Stimulated activated CD8-positive, alpha-beta memory T cell treated with anti-CD3 and anti-CD28 coated beads, Interleukin-12 subunit alpha, Interleukin-12 subunit beta, amount 100 ng/mL, for 24 hours (primary cell): ENCODE results near the gene TEX36.
"Not testable (repeated sequence)": the region's sequence is repeated elsewhere in the genome, so short reads cannot be mapped to it uniquely, and the experiment has no call there.

ENCODE experiments used
- DNase-seq: peaks from one replicate; pipeline ENCODE4 v3.0.0-alpha.2; 2020; ENCODE audit errors: extremely low read depth

TEX36 gene

DNA sequence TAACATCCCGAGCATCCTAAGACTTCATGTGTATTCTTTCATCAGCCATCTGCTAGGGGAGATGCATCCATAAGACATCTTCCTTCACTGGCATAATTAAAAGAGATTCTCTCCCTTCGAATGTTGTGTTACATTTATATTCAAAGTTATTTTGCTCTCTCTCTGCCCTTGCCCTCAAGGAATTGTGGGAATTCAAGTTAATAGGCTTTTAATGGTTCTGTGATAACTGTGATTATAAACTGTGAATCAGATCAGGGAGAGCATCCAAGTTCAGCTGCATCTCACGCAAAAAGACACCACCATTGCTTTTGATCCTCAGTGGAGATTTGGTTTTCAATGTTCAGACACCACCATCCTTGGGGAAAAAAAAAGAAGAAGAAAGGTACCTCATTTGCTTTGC, 9.2 kb upstream of the TEX36 start:
- no peak for DNase-seq

DNA sequence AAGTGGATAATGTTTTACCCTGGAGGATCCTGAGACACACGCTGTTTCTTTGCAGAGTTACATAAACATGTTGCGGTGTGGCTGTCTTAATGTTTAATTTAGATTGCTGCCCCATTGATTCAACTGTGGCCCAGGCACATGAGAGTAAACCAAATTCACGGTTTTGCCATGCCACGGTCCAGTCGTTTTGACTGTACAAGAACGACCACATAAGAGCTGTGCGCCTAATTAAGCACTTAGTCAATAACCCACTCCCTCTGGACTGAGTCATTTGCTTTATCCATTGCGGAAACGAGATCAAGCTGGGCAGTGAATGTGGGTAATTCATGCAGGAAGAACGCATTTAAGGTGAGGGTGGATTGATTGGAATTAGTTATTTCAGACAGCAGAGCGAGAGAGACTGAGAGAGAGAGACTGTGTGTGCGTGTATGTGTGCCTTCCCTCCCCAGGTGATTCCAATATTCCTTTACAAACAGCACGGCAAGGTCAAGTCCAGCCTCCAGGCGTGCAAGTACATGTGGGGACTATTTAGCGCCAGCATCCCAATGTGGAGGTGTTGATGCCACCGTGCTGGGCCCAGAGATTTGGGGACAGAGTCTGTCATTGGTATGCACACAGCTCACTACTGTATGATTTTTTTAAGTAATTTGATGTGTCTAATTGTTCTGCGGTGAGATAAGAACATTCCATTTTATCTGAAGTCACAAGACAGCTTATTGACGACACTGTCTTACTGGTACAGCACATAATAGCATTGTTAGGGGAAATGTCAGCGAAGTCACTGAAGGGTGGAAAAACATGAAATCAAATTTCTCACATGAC, 8.4 kb upstream of the TEX36 start:
- no peak for DNase-seq

DNA sequence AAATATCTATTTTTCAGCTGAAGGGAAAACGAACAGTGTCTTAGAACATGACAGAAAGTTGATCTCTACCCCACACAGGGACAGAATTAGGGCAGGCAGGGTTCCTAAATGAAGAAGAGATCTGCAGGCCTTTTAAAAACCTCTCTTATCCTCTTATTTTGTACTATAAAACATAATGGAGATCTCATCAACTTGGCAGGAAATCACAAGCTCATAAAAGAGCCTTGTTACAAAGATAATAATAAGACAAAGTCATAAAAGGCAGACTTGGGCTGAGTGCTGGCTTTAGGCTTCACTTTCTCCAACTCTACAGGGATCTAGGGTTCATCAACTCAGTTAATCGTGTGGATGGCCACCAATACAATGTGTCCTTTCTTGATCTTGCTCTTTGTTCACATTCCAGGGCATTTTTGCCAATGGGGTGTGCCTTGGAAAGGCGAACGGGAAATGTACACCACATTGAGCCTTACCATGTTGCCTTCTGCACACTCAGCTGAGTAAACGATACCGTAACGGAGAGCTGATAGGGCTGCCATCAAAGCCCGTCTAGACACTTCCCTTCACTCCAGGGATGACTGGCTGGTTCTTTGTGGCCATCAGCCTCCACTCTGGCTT, 7.1 kb upstream of the TEX36 start:
- no peak for DNase-seq

DNA sequence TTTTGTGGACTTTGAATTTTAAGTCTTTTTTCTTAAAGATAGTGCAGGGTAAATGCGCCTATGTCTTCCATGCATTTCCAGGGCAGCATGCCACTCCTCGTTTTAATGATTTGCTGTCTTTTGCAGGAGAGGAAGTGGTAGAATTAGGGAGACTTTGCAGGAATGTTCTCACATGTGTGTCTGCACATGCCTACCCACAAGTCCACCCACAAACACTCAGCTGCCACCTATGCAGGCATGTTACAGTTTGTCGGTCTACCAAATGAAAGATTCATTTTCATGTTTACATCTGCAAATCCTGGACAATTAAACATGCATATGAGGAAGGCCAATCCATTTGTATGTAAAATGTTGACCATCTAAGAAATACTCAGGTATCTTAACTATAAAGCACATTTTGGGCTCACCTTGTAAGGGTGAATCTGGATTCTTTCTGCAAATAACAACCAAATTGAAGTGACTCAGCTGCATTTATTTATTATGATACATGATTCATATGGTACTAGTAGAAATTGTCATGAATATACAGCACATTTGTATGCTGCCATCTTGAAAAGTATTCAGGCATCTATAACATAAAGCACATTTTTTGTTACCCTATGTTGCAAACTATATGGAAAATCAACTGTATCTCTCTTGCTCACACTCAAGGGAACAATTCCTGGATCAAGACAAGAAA, 4.7 kb upstream of the TEX36 start:
- no peak for DNase-seq

DNA sequence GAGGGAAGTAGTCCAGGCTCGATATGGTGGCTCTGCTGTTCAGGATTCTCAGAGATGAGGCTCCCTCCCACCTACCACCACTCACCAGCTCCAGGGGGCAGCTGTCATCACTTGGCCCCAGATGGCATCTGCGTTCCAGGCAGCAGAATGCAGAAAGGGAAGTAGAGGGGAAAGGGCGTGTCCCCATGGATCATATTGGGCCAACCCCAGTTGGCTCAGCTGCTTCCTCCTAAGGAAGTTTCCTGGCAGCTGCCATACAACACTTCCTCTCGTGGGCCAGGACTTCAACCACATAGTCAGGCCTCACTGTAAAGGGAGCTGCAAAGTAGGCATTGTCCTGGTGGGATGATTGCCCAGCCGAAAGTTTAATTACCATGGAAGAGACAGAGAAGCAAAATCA, 1.6 kb upstream of the TEX36 start:
- DNase-seq, result no peak

DNA sequence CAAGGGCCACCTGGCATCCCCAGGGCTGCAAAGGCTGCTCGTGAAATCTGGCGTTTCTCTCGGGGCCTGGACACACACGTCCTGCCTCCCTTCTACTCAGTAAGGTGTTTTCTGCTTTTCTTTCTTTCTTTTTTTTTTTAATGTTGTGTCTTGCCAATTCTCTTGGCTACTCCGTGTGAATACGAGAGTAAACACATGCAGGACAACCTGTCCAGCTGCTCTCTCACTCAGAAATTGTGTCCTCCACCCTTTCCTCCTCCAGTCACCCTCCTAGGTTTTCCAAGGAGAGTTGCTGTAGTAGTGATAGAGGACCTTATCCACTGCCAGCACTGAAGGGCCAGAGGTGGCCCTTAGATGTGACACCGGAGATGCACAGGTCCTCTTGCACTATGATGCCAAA, 858 bp upstream of the TEX36 start:
- no peak for DNase-seq

DNA sequence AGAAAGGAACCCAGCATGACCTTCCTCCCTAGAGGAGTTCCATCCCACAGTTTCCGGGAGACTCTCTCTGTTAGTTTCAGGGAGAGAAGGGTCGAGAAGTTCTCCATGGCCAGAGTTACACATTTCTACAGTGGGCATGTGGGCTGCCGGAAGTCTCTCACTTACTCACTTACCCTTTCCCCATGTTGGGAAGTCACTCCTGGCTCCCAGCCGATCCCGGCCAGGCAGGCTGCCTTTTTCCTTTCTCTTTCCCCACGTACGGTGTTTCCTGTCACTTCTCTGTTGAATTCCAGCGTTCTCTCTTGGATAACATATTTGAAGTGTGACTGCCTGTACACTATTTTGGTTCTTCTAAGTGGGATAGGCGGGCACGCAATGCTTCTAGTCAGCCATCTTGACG, 3.5 kb downstream of the TEX36 start:
- no peak for DNase-seq

DNA sequence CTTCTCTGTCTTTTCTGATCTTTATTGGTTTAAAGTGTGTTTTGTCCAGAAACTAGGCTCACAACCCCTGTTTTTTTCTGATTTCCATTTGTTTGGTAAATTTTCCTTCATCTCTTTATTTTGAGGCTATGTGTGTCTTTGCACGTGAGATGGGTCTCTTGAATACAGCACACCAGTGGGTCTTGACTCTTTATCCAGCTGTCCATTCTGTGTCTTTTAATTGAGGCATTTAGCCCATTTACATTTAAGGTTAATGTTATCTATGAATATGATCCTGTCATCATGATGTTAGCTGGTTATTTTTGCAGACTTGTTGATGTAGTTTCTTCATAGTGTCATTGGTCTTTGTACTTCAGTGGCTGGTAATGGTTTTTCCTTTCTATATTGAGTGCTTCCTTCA, 10.1 kb downstream of the TEX36 start:
- no peak for DNase-seq

DNA sequence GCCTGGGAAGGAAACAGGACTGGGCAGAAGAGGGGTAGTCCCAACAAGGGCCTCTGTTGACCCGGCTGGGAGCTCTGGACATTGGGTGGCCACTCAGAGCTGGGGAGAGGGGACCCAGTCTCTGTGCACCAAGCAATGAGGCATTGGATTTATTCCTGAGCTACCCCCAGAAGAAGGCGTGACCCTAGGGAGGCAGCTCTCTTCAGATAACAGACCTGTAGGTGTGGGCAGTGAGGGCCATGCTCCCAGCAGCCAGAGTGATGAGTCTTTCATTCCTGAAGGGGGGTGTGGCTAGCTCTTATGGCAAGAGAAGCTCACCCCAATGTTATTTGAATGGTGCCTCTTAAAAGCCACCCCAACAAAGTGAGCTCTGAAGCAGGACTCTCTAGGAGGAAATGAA, 20.4 kb downstream of the TEX36 start:
- DNase-seq, result no peak

DNA sequence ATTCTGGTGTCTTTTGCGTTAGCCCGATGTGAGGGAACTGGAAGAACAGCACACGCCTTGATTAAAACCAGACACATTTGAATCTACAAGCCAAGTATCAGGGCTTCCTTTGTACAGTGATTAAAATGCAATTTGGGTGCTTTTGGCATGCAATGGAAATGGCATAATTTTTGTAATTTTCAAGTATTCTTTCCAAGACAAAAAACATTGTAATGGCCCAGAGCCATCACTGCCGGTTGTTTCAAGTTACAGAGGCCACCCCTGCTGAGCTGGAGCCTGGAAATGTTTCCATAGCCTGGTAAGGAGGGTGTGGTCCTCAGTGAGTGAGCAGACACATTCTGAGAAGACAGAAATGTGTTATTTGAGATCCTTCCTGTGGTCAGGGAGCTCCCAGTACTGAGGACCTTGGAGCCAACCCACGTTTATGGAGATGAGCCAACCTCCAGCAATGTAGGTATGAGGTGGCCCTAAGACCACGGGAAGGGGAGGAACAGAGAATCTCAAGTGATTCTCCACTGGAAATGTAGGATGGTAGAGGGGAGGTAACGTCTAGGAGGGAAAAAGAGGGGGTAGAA, 20.9 kb downstream of the TEX36 start:
- no peak for DNase-seq

DNA sequence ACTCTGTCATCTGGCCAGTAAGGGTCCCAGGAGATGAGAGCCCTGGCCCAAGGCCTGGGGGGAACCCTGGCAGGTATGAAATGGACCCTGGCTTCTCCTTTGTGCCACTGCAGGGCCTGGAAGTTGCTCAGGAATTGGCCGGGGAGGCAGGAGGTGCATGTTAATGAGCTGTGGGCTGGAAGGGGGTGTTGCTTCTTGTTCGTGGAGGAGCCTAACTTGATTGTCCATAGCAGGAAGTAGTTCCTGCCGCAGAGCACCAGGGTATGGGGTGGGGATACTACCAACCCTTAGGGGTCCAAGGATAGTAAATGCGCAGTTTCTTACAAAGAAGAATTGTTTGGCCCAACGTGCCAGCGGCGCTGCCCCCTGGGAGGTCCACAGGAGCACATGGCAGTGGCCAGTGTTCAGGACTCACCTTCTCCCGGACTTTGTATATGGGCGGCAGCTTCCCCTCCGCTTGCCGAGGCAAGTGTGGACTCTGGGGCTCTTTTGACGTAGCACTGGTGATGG, 21.5 kb downstream of the TEX36 start:
- DNase-seq, result no peak

DNA sequence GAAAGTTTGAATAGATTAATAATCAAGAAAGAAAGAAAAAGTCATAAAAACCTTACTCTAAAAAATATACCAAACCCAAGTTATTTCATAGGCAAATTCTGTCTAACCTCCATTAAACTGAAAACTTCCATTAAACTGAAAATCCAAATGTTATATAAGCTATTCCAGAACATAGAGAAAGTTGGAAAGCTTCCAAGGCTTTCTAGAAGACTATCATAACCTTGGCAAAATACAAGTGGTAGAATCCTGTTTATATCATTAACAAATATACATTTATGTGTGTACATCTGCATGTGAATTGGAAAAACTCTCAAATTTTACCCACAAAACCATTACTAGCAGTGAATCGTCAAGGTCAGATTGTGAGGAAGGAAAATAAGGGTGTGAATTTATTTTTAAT, 23.9 kb downstream of the TEX36 start:
- no peak for DNase-seq

DNA sequence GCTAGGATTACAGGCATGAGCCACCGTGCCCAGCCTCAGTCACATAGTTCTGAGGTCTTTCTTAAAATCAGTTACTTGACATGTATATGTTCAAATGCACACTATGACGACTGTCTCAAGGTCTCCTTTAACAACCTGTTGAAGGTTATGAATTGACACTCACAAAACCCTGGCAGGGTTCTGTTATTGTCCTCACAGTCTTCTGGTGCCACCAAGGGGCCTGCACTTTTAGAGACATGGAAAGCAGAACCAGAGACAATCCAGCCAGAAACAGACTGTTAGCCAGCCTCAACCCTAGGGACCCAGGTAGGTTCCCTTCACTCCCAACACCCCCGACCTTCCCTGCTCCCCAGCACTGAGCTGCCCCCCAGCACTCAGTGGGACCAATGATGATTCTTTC, 26.4 kb downstream of the TEX36 start:
- DNase-seq, result no peak

DNA sequence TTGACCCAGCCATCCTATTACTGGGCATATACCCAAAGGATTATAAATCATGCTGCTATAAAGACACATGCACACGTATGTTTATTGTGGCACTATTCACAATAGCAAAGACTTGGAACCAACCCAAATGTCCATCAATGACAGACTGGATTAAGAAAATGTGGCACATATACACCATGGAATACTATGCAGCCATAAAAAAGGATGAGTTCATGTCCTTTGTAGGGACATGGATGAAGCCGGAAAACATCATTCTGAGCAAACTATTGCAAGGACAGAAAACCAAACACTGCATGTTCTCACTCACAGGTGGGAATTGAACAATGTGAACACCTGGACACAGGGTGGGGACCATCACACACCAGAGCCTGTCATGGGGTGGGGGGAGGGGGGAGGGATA, 29.9 kb downstream of the TEX36 start:
- not testable (repeated sequence) for DNase-seq

DNA sequence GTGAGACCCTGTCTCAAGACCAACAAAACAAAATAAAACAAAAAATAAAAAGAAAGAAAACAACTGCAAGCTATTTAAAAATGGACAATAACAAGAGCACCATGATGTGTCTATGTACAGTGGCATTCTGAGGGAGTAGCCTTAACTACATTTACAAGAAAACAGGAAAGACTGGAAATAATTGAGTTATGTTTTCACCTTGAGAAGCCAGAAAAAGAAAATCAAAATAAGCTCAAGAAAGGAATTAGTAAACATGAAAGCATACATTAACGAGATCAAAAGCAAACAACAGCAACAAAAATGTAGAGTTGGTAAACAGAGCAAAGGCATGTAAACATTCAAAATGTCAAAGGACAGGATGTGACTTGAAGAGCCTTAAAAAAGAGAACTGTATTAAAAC, 36.7 kb downstream of the TEX36 start:
- DNase-seq, result no peak

DNA sequence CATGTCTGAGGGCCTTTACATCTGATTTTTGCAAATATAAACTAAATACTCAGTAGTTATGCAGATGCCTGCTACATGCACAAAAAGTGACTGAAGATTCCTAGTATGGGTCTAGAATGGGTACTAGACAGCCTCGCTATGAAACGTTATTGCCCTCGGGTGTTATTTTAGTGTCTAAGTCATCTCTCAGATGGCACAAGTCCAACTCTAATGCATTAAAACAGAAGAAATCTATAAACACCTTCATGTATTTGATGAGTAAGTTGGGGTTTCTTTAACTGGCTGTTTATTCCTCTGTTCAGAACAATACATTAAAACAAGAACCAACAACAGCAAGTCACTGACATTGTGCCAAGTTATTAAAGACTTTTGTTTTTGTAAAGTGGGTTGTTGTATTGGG, 41.6 kb downstream of the TEX36 start:
- no peak for DNase-seq

DNA sequence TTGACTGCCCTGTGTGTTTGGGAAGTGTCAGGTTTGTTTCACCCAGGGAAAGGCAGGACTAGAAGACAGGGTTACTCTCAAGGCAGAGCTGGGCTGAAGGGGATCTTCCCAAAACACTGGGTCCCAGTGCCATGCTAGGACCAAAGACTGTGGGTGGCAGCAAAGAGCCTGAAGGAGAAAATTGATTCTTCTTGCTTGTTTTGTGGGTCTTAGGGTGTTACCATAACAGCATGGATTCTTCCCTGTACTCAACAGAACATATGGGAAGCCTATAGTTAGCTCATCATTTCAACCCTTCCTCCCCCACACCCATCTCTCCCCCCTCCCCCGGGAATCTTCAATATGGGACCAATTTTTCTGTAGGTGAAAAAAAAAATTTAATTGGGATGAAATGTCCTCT, 42.3 kb downstream of the TEX36 start:
- DNase-seq, result no peak

DNA sequence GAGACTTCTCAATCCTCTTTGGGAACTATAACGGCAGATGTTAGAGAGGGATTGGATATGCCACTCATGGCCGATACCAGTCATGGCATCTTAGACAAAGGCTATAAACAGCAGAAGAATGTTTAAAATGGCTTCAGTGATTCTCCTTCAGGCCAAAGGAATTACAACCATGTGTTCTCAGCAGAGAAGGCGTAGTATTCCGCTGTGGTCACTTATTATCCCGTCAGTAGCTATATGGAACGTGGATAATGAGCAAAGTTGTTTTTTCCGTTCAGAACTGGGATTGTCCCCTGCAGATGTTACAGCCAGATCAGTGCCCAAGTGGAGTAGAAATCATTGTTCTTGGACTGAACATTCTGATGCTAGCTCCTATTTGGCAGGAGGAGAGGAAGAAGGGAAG, 43.1 kb downstream of the TEX36 start:
- DNase-seq, result no peak

DNA sequence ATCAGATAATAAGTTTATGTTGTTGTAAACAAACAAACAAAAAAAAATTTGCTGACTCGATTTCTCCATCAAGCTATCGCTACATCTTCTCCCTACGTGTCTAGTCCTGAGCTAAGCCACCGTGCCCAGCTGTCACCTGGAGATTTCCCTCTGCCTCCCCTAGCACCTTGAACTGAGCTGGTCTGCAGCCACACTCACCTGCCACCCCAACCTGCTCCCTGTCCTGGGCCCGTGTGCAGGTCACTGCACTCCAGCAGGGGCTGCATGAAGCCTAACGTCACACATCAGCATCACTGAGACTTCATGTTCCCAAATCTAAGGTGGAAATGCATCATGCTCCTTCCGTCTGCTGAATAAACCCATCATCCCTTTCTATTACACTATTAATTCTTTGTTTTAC, 44.4 kb downstream of the TEX36 start:
- no peak for DNase-seq

DNA sequence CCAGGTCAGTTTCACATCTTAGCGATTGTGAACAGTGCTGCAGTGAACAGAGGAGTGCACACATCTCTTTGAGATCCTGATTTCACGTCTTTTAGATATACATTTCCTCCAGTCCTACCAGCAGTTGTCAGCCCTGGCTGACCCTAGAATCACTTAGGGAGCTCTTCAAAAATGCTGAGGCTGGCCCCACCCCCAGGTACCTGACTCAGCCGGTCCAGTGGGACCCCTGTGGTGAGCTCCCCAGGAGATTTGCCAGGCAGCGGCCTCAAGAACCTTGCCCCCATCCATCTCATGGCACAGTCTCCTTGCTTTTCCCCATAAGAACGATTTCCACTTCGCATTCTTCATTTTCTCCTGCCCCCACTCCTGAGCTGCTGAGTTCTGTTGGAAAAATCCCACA, 45.5 kb downstream of the TEX36 start:
- no peak for DNase-seq

DNA sequence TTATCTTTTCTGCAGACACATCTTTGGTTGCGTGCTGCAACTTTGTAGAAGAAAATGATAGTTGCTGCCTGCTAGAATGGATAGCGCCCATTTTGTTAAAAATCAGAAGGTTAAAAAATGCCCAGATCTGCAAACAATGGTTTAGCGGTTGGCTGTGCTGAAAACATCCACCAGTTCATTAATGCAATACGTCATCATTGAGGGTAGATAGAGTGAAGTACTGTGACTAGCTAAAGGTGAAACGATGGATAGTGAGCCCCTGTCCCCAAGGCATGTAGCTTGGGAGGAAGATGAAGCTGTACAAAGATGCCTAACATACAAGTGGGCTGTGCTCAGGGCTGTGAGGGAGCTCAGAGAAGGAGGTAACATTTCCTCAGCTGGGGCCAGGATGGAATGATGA, 48.4 kb downstream of the TEX36 start:
- DNase-seq, result no peak

DNA sequence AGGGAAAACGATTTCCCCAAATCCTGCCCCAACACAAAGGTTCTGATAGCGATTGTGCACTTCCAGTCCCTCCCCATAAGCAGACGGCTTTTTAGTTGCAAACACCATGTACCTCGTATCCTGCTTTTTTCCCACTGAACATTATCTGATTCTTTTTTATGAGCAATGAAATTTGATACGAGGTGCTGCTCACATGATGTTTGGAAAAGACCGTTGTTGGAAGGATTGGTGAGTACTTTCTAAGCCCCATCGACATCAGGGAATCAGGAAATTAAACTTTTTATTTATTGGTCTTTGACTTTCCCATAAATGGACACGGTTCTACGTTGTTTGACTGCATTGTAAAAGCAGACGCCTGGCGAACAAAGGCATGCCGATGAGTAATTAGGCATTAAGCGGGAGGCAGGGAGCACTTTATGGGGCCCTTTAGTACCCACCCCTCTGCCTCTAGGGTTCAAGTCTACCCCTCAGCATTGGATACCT, 49.4 kb downstream of the TEX36 start:
- no peak for DNase-seq

DNA sequence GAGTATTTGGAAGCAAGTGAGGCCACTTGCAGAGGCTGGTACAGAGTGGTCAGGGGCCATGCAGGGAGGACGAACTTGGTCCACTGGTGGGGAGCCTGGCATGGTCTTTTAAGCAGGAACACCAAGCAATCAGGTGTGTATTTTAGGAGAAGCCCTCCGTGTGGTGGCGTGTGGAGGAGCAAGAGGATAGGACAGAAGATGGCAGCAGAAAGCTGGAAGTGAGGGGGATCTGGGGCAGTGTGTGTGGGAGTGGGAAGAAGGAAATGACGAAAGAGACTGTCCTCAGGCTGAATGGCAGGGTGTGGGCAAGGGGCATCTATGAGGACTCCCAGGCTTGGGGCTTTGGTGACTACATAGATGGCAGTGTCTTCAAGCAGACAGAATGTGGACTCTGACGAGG, 51.2 kb downstream of the TEX36 start:
- DNase-seq, result no peak
